Chondrocyte (in vitro differentiated cells): Measurements from ENCODE around the gene ZNF398. TPM values are rescaled to one million over a fixed set of nuclear protein-coding genes. Genes with fewer than 3 reads are reported as not detected.
"Not testable (repeated sequence)": the region's sequence is repeated elsewhere in the genome, so short reads cannot be mapped to it uniquely, and the experiment has no call there.

Source experiments
- DNase-seq: peaks from one replicate; pipeline ENCODE4 v3.0.0; 2021; ENCODE audit warnings: mixed read lengths, low spot score
- H3K27ac Mint-ChIP-seq: one replicate; pipeline ENCODE4 v1.8.0; 2021; ENCODE audit warnings: mild to moderate bottlenecking, moderate library complexity, mixed read lengths; ENCODE audit not compliant: unreplicated experiment
- H3K27me3 Mint-ChIP-seq: 2 replicates; pipeline ENCODE4 v1.8.0; 2021; ENCODE audit warnings: low read depth, mixed read lengths
- H3K36me3 Mint-ChIP-seq: 2 replicates; pipeline ENCODE4 v1.8.0; 2021; ENCODE audit warnings: low read depth, mixed read lengths
- H3K4me1 Mint-ChIP-seq: 2 replicates; pipeline ENCODE4 v1.8.0; 2021; ENCODE audit warnings: low read depth, mild to moderate bottlenecking, mixed read lengths
- H3K4me3 Mint-ChIP-seq: one replicate; pipeline ENCODE4 v1.8.0; 2021; ENCODE audit warnings: mild to moderate bottlenecking, moderate library complexity, mixed read lengths; ENCODE audit not compliant: unreplicated experiment
- H3K9me3 Mint-ChIP-seq: 2 replicates; pipeline ENCODE4 v1.8.0; 2021; ENCODE audit warnings: low read depth, mixed read lengths
- CTCF ChIP-seq: fragments of 200-600 bp; sonication (generic); IDR thresholded peaks from 2 replicates; pipeline ENCODE4 v1.5.0; 2021; ENCODE audit warnings: antibody characterized with exemption, mild to moderate bottlenecking, moderate library complexity
- total RNA-seq: library from RNA; stranded (reverse); gene quantifications from 3 replicates; pipeline ENCODE4 v1.2.1, GENCODE V29; 2021

ZNF398 gene
- total RNA-seq, 1 donor from 2014 or later, result 14.9 TPM

- Mint-ChIP-seq H3K9me3 (no peaks in the 10 kb centered on the region), H3K4me3 (no peak overlapping the region), H3K27me3 (no peaks in the 10 kb centered on the region), H3K36me3 (no peaks in the 10 kb centered on the region), H3K4me1 (peaks cover 10% of the 10 kb centered on the region), H3K27ac (no peak overlapping the region)
- TF ChIP-seq CTCF, result no peak
- DNase-seq, result no peak
Measured at GRCh38 chr7:149141893-149142292, 5.4 kb upstream of the ZNF398 start.

GRCh38 chr7:149144436-149144922 lies 2.8 kb upstream of the ZNF398 start:
- DNase-seq, H3K36me3 Mint-ChIP-seq, H3K4me3 Mint-ChIP-seq, H3K27ac Mint-ChIP-seq, H3K27me3 Mint-ChIP-seq, H3K9me3 Mint-ChIP-seq: not testable (repeated sequence)
- peaks cover 19% of the 10 kb centered on the region for H3K4me1 Mint-ChIP-seq

- Mint-ChIP-seq H3K4me3 (no peak overlapping the region), H3K4me1 (peaks cover 25% of the 10 kb centered on the region), H3K27ac (no peak overlapping the region), H3K36me3 (no peaks in the 10 kb centered on the region), H3K27me3 (no peaks in the 10 kb centered on the region), H3K9me3 (no peaks in the 10 kb centered on the region)
- no peak for DNase-seq
- no peak for TF ChIP-seq CTCF
Measured at GRCh38 chr7:149145031-149145845, 2.0 kb upstream of the ZNF398 start.

GRCh38 chr7:149147752-149148653 lies 750 bp downstream of the ZNF398 start:
- H3K9me3 Mint-ChIP-seq, result no peaks in the 10 kb centered on the region
- H3K4me1 Mint-ChIP-seq, result peaks cover 23% of the 10 kb centered on the region
- H3K27me3 Mint-ChIP-seq, result no peaks in the 10 kb centered on the region
- H3K4me3 Mint-ChIP-seq, result peak overlapping the region; percentile 86
- no peak for TF ChIP-seq CTCF
- peak; percentile 90 for DNase-seq
- H3K36me3 Mint-ChIP-seq, result no peaks in the 10 kb centered on the region
- peak overlapping the region; percentile 96 for H3K27ac Mint-ChIP-seq

- peaks cover 10% of the 10 kb centered on the region for H3K36me3 Mint-ChIP-seq
Measured at GRCh38 chr7:149150981-149151380, 3.7 kb downstream of the ZNF398 start.

More at GRCh38 chr7:149150981-149151380, 3.7 kb downstream of the ZNF398 start:
- no peak for DNase-seq
- Mint-ChIP-seq H3K9me3 (peaks cover 2% of the 10 kb centered on the region), H3K27ac (peak overlapping the region; percentile 22), H3K4me3 (no peak overlapping the region), H3K27me3 (no peaks in the 10 kb centered on the region), H3K4me1 (peaks cover 26% of the 10 kb centered on the region)
- TF ChIP-seq CTCF, result no peak
